GM12878 (cell line): ENCODE measurements around the gene FDX2. TPM values are rescaled to one million over a fixed set of nuclear protein-coding genes. Genes with fewer than 3 reads are reported as not detected.

ENCODE experiments used
- ATAC-seq: fragments of 200-7000 bp; cut with Tn5 transposase; 3 replicates; pipeline ENCODE4 v1.9.1; 2020; ENCODE audit warnings: mild to moderate bottlenecking, moderate library complexity
- BruUV-seq: library from RNA; stranded (reverse); fragments of 400-500 nt; replicated peaks from 2 replicates; lab custom pipeline; 2021; lab: Mats Ljungman, UMichigan
- CTCF ChIA-PET: fragments of 300-600 bp; sonication (Branson Sonifier 250); formaldehyde crosslinking; extraction: SDS; loops from one replicate; lab custom pipeline; 2021; ENCODE audit warnings: inconsistent platforms; lab: Yijun Ruan, JAX
- POLR2A ChIA-PET: fragments of 350-600 bp; formaldehyde crosslinking; extraction: SDS; loops from one replicate; lab custom pipeline; 2021; ENCODE audit warnings: inconsistent platforms; lab: Charles Lee
- RAD21 ChIA-PET: fragments of 300-600 bp; sonication (Branson Sonifier 250); formaldehyde crosslinking; loops from one replicate; lab custom pipeline; 2023; ENCODE audit warnings: antibody characterized with exemption; ENCODE audit not compliant: unreplicated experiment; lab: Charles Lee
- SMC1A ChIA-PET: fragments of 300-600 bp; sonication (Branson Sonifier 250); formaldehyde crosslinking; loops from one replicate; lab custom pipeline; 2023; ENCODE audit not compliant: unreplicated experiment, uncharacterized antibody; lab: Charles Lee
- DNase-seq: peaks from one replicate; pipeline ENCODE4 v3.0.0-alpha.2; 2011; ENCODE audit warnings: low read depth, low spot score
- FAIRE-seq: peaks from 3 replicates; lab custom pipeline; 2011; peaks lifted over from hg19 to GRCh38; lab: Jason Lieb, UNC
- H2AFZ ChIP-seq: 2 replicates; pipeline ENCODE4 v1.6.0; 2011; ENCODE audit warnings: low read depth, low read length, control low read depth; ENCODE audit not compliant: control insufficient read depth
- H3K27ac ChIP-seq: 2 replicates; pipeline ENCODE4 v1.5.1; 2011; ENCODE audit warnings: control low read depth; ENCODE audit not compliant: control insufficient read depth, insufficient read depth
- H3K27me3 ChIP-seq, 2 experiments: replicated peaks in 1 of 2; 2 replicates each; pipeline versions ENCODE4 v1.6.0 to v1.6.1; 2011; ENCODE audit warnings: low read length in 1 of 2; ENCODE audit not compliant: control insufficient read depth in 2 of 2, insufficient read depth in 2 of 2
- H3K36me3 ChIP-seq, 2 experiments: 2 replicates each; pipeline ENCODE4 v1.5.1; 2011; ENCODE audit warnings: low read length in 1 of 2; ENCODE audit not compliant: control insufficient read depth in 2 of 2, insufficient read depth in 2 of 2
- H3K4me1 ChIP-seq: 2 replicates; pipeline ENCODE4 v1.6.1; 2011; ENCODE audit warnings: mild to moderate bottlenecking, low read length, moderate library complexity, mixed read lengths; ENCODE audit not compliant: control insufficient read depth, insufficient read depth
- H3K4me2 ChIP-seq: 2 replicates; pipeline ENCODE4 v1.6.0; 2011; ENCODE audit warnings: control low read depth; ENCODE audit not compliant: control insufficient read depth, insufficient read depth
- H3K4me3 ChIP-seq: fragments of 200-600 bp; sonication (generic); 2 replicates; pipeline ENCODE4 v1.5.1; 2016
- H3K79me2 ChIP-seq: 2 replicates; pipeline ENCODE4 v1.6.0; 2011; ENCODE audit warnings: low read length; ENCODE audit not compliant: control insufficient read depth, insufficient read depth
- H3K9ac ChIP-seq: 2 replicates; pipeline ENCODE4 v1.8.0; 2011; ENCODE audit warnings: low read length, control low read depth, mixed read lengths; ENCODE audit not compliant: control insufficient read depth, insufficient read depth
- H3K9me3 ChIP-seq: replicated peaks from 3 replicates; pipeline ENCODE4 v1.5.1; 2011; ENCODE audit warnings: mild to moderate bottlenecking, low read length; ENCODE audit not compliant: control insufficient read depth, insufficient read depth
- H4K20me1 ChIP-seq: 2 replicates; pipeline ENCODE4 v1.6.0; 2011; ENCODE audit not compliant: control insufficient read depth, insufficient read depth
- ATF2 ChIP-seq: IDR thresholded peaks from 2 replicates; pipeline ENCODE4 v1.6.1; 2012; ENCODE audit warnings: low read length, inconsistent platforms
- BMI1 ChIP-seq: fragments of 450-650 bp; IDR thresholded peaks from 2 replicates; pipeline ENCODE4 v1.6.1; 2016; ENCODE audit warnings: mild to moderate bottlenecking, moderate library complexity, borderline replicate concordance
- CEBPB ChIP-seq, 2 experiments: fragments of 150-350 bp in 1 of 2; IDR thresholded peaks; 2 replicates each; pipeline ENCODE4 v1.6.1; 2012 to 2014; ENCODE audit warnings: low read depth in 2 of 2, low read length in 2 of 2, borderline replicate concordance in 1 of 2, inconsistent platforms in 1 of 2
- CHD2 ChIP-seq: IDR thresholded peaks from 2 replicates; pipeline ENCODE4 v1.6.1; 2011; ENCODE audit warnings: low read depth, low read length, improper control_type of control experiment, borderline replicate concordance
- CHD4 ChIP-seq: fragments of 200-600 bp; sonication (generic); IDR thresholded peaks from 2 replicates; pipeline ENCODE4 v1.6.1; 2016; ENCODE audit warnings: mild to moderate bottlenecking
- CTCF ChIP-seq, 3 experiments: IDR thresholded peaks in 2 of 3; conservative IDR thresholded peaks in 1 of 3; 2 replicates each; pipeline ENCODE4 v1.5.1; 2011; ENCODE audit warnings: low read depth in 3 of 3, low read length in 3 of 3, mild to moderate bottlenecking in 3 of 3, control low read depth in 2 of 3, moderate library complexity in 2 of 3, inconsistent platforms in 1 of 3, mixed read lengths in 1 of 3; ENCODE audit not compliant: control insufficient read depth in 2 of 3, insufficient read depth in 1 of 3; ENCODE audit errors: extremely low read depth in 1 of 3
- EZH2 ChIP-seq: IDR thresholded peaks from 2 replicates; pipeline ENCODE4 v1.6.1; 2012; ENCODE audit warnings: low read depth, mild to moderate bottlenecking, control low read depth, inconsistent platforms, low read length, borderline replicate concordance; ENCODE audit not compliant: control insufficient read depth
- HCFC1 ChIP-seq: fragments of 150-350 bp; IDR thresholded peaks from 2 replicates; pipeline ENCODE4 v1.6.1; 2014; ENCODE audit warnings: low read length
- MXI1 ChIP-seq: fragments of 150-350 bp; IDR thresholded peaks from 2 replicates; pipeline ENCODE4 v1.6.1; 2011; ENCODE audit warnings: low read depth, mild to moderate bottlenecking, inconsistent platforms, low read length, improper control_type of control experiment
- RELA ChIP-seq: fragments of 450-650 bp; IDR thresholded peaks from 2 replicates; pipeline ENCODE4 v1.8.0; 2014; ENCODE audit warnings: borderline replicate concordance; ENCODE audit not compliant: partially characterized antibody
- SMAD5 ChIP-seq: IDR thresholded peaks from 2 replicates; pipeline ENCODE4 v1.6.1; 2016; ENCODE audit warnings: antibody characterized with exemption, low read depth
- SREBF1 ChIP-seq: IDR thresholded peaks from 2 replicates; pipeline ENCODE4 v1.6.1; 2012; ENCODE audit warnings: mild to moderate bottlenecking, low read length
- TBL1XR1 ChIP-seq: IDR thresholded peaks from 2 replicates; pipeline ENCODE4 v1.6.1; 2012; ENCODE audit warnings: low read depth, low read length, improper control_type of control experiment
- TCF12 ChIP-seq: IDR thresholded peaks from 2 replicates; pipeline ENCODE4 v1.6.1; 2011; ENCODE audit warnings: low read depth, mild to moderate bottlenecking, low read length
- ZNF384 ChIP-seq: IDR thresholded peaks from 2 replicates; pipeline ENCODE4 v1.6.1; 2012; ENCODE audit warnings: low read depth, mild to moderate bottlenecking, low read length, improper control_type of control experiment, borderline replicate concordance
- WGBS: methylation state at CpG from one replicate; pipeline ENCODE4 v1.1.6; 2016; ENCODE audit warnings: low lambda C conversion rate; ENCODE audit not compliant: insufficient replicate concordance, insufficient coverage; ENCODE audit errors: missing lambda C conversion rate; 5-methylcytosine and 5-hydroxymethylcytosine counted together
- in situ Hi-C: fragments of 300-500 bp; cut with MboI; formaldehyde crosslinking; loops from 9 replicates; pipeline ENCODE4 v1.14.3; 2018; ENCODE audit warnings: mixed read lengths
- intact Hi-C: fragments of 100-400 bp; cut with micrococcal nuclease; formaldehyde crosslinking; loops from one replicate; pipeline ENCODE4 v1.14.2; 2022; ENCODE audit not compliant: unreplicated experiment
- polyA plus RNA-seq, 11 experiments: library from polyadenylated mRNA; depleted of rRNA in 4 of 11; unstranded in 6 of 11; stranded (reverse) in 5 of 11; fragments of >200 nt; fragmentation: Nextera tagmentation in 4 of 11; fragmentation: Illumina TruSeq in 1 of 11; extraction: Ambion mirVana in 4 of 11; extraction: Trizol in 1 of 11; gene quantifications; 1 replicate in 1 of 11; 2 replicates in 10 of 11; pipeline versions ENCODE4 v1.2.1 to v1.2.3, GENCODE V29; 2011 to 2016; ENCODE audit warnings: inconsistent platforms in 2 of 11, missing spikeins in 2 of 11, low read depth in 1 of 11
- total RNA-seq, 4 experiments: library from RNA; depleted of rRNA in 3 of 4; stranded (reverse); fragments of >200 nt in 3 of 4; fragmentation: Illumina TruSeq in 1 of 4; extraction: Trizol in 1 of 4; gene quantifications; 2 replicates each; pipeline versions ENCODE4 v1.2.1 to v1.2.3, GENCODE V29; 2013 to 2021
- TF ChIP-seq, protein P1 (sequence below): fragments of 450-650 bp; formaldehyde crosslinking; IDR thresholded peaks from 2 replicates; pipeline ENCODE4 v1.5.0; 2022; ENCODE audit warnings: mild to moderate bottlenecking, missing genetic modification characterization

The FDX2 gene
- total and polyA plus RNA-seq, 10 of the 15 experiments (the other 5 are each of a cell fraction or from before 2014, with no cell fraction given) = 1.4 to 50.4 (median 24.7) TPM

DNA sequence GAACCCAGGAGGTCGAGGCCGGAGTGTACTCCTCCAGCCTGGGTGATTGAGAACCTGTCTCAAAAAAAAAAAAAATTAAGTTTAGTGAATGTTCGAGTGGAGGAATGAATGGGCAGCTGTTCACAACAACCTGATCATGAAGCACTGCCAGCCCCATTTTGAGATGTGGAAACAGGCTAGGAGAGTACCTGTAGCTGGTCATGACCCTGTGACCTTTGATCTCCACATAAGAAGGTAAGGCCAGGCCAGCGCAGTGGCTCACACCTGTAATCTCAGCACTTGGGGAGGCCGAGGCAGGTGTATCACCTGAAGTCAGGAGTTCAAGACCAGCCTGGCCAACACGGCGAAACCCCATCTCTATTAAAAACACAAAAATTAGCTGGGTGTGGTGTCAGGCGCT lies 9.9 kb upstream of the FDX2 start:
- Histone ChIP-seq H3K9ac (no peak overlapping the region), H3K4me1 (no peaks in the 10 kb centered on the region), H3K4me3 (no peak overlapping the region), H3K27me3 (no peaks in the 10 kb centered on the region), H3K79me2 (peaks cover 5% of the 10 kb centered on the region), H3K9me3 (no peaks in the 10 kb centered on the region), H3K4me2 (no peak overlapping the region), H2AFZ (no peak overlapping the region), H4K20me1 (no peaks in the 10 kb centered on the region), H3K27ac (no peak overlapping the region), H3K36me3 (peaks cover 22 to 58% of the 10 kb centered on the region in 2 experiments)
- SMC1A ChIA-PET = interaction anchor here (1.1 kb wide), 1 partner anchor 16 kb away, joined by 3 read pairs; no protein-coding TSS in a partner anchor
- POLR2A ChIA-PET = interaction anchor here (1.2 kb wide), 1 partner anchor 12 kb away, joined by 4 read pairs; no protein-coding TSS in a partner anchor
- in situ Hi-C loops (no loop called here), intact Hi-C loops (no loop called here)
- 97% methylated on average over 8 of the region's 8 CpGs for WGBS
- CTCF ChIA-PET = interaction anchor here (1.6 kb wide), 1 partner anchor 67 kb away, joined by 3 read pairs; no protein-coding TSS in a partner anchor
- RAD21 ChIA-PET = interaction anchor here (0.5 kb wide), 1 partner anchor 377 kb away, joined by 4 read pairs; no protein-coding TSS in a partner anchor
- no peak for ATAC-seq
- no peak for DNase-seq
- BruUV-seq = no TSS peak
- FAIRE-seq = no peak
- no peak for TF ChIP-seq ZNF384
- no peak for TF ChIP-seq RELA
- no peak for TF ChIP-seq TCF12
- no peak for TF ChIP-seq MXI1
- no peak for TF ChIP-seq CHD2
- no peak for TF ChIP-seq CHD4
- no peak for TF ChIP-seq TBL1XR1
- TF ChIP-seq SMAD5 = no peak
- no peak for TF ChIP-seq CTCF (IDR thresholded peaks at IDR 0.05 in 2 of 3, conservative IDR thresholded peaks at IDR 0.05 in 1 of 3; ENCODE audit: control insufficient read depth in 2 of 3, extremely low read depth in 1 of 3, insufficient read depth in 1 of 3, low read depth in 3 of 3, low read length in 3 of 3)
- TF ChIP-seq, protein P1, sequence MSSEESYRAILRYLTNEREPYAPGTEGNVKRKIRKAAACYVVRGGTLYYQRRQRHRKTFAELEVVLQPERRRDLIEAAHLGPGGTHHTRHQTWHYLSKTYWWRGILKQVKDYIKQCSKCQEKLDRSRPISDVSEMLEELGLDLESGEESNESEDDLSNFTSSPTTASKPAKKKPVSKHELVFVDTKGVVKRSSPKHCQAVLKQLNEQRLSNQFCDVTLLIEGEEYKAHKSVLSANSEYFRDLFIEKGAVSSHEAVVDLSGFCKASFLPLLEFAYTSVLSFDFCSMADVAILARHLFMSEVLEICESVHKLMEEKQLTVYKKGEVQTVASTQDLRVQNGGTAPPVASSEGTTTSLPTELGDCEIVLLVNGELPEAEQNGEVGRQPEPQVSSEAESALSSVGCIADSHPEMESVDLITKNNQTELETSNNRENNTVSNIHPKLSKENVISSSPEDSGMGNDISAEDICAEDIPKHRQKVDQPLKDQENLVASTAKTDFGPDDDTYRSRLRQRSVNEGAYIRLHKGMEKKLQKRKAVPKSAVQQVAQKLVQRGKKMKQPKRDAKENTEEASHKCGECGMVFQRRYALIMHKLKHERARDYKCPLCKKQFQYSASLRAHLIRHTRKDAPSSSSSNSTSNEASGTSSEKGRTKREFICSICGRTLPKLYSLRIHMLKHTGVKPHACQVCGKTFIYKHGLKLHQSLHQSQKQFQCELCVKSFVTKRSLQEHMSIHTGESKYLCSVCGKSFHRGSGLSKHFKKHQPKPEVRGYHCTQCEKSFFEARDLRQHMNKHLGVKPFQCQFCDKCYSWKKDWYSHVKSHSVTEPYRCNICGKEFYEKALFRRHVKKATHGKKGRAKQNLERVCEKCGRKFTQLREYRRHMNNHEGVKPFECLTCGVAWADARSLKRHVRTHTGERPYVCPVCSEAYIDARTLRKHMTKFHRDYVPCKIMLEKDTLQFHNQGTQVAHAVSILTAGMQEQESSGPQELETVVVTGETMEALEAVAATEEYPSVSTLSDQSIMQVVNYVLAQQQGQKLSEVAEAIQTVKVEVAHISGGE (CRISPR knock-in tag) = no peak
- no peak for TF ChIP-seq HCFC1
- TF ChIP-seq SREBF1 = no peak
- TF ChIP-seq EZH2 = no peak
- TF ChIP-seq ATF2 = no peak
- no peak for TF ChIP-seq CEBPB (IDR thresholded peaks at IDR 0.05; ENCODE audit: borderline replicate concordance in 1 of 2, low read depth in 2 of 2, low read length in 2 of 2)
- TF ChIP-seq BMI1 = no peak
